ENCODE data around the gene ARL5C.

GRCh38 chr17:39171933-39172332 is 6.0 kb upstream of the ARL5C start:
- TF ChIP-seq EZH2phosphoT487 (IDR thresholded peaks at IDR 0.05; ENCODE audit: insufficient read depth, low read depth) (no peak), EZH2 (IDR thresholded peaks at IDR 0.05; ENCODE audit: insufficient read depth, poor library complexity, severe bottlenecking) (no peak)
